Endothelial cell of umbilical vein (primary cell): ENCODE data around the gene CBX5. TPM values are rescaled to one million over a fixed set of nuclear protein-coding genes. Genes with fewer than 3 reads are reported as not detected.

Source experiments
- BruUV-seq: library from RNA; stranded (reverse); fragments of 400-500 nt; replicated peaks from 2 replicates; lab custom pipeline; 2021; lab: Mats Ljungman, UMichigan
- CTCF ChIA-PET: fragments of 300-600, 350-600 bp; sonication (Branson Sonifier 250); formaldehyde crosslinking; loops from one replicate; lab custom pipeline; 2021; ENCODE audit warnings: antibody characterized with exemption, inconsistent platforms; lab: Charles Lee
- POLR2A ChIA-PET: fragments of 300-600, 350-600 bp; sonication (Branson Sonifier 250); formaldehyde crosslinking; loops from one replicate; lab custom pipeline; 2021; ENCODE audit warnings: antibody characterized with exemption, inconsistent platforms; lab: Charles Lee
- DNase-seq: peaks from one replicate; pipeline ENCODE4 v3.0.0-alpha.2; 2011; ENCODE audit warnings: low read depth, low spot score
- FAIRE-seq: peaks from 2 replicates; lab custom pipeline; 2011; peaks lifted over from hg19 to GRCh38; lab: Jason Lieb, UNC
- H2AFZ ChIP-seq: 2 replicates; pipeline ENCODE4 v1.6.0; 2012; ENCODE audit warnings: low read depth, low read length, control low read depth, inconsistent platforms
- H3K27ac ChIP-seq: 2 replicates; pipeline ENCODE4 v1.5.1; 2011; ENCODE audit warnings: low read depth, mild to moderate bottlenecking, control low read depth, low read length, moderate library complexity; ENCODE audit not compliant: insufficient read depth
- H3K27me3 ChIP-seq, 2 experiments: 2 replicates each; pipeline versions ENCODE4 v1.6.0 to v1.6.1; 2011; ENCODE audit warnings: low read length in 2 of 2, mixed read lengths in 1 of 2; ENCODE audit not compliant: control insufficient read depth in 2 of 2, insufficient read depth in 2 of 2
- H3K36me3 ChIP-seq, 2 experiments: 2 replicates in 1 of 2; 3 replicates in 1 of 2; pipeline ENCODE4 v1.5.1; 2011; ENCODE audit warnings: low read length in 2 of 2, mild to moderate bottlenecking in 1 of 2, moderate library complexity in 1 of 2; ENCODE audit not compliant: control insufficient read depth in 2 of 2, insufficient read depth in 2 of 2; ENCODE audit errors: extremely low read depth in 1 of 2
- H3K4me1 ChIP-seq: 3 replicates; pipeline ENCODE4 v1.5.1; 2011; ENCODE audit warnings: mild to moderate bottlenecking, low read length; ENCODE audit not compliant: control insufficient read depth, insufficient read depth; ENCODE audit errors: extremely low read depth
- H3K4me2 ChIP-seq: 2 replicates; pipeline ENCODE4 v1.6.1; 2011; ENCODE audit warnings: low read length, control low read depth, mixed read lengths; ENCODE audit not compliant: insufficient read depth
- H3K4me3 ChIP-seq, 3 experiments: fragments of 200-600 bp in 1 of 3; sonication (generic), shearing (Covaris generic) in 1 of 3; replicated peaks in 1 of 3; 2 replicates each; pipeline ENCODE4 v1.5.1; 2011 to 2016; ENCODE audit warnings: control low read depth in 3 of 3, low read length in 3 of 3, mild to moderate bottlenecking in 2 of 3, inconsistent platforms in 1 of 3, low read depth in 1 of 3, moderate library complexity in 1 of 3; ENCODE audit not compliant: insufficient read depth in 1 of 3
- H3K79me2 ChIP-seq: 2 replicates; pipeline ENCODE4 v1.6.0; 2012; ENCODE audit warnings: low read length, inconsistent platforms; ENCODE audit not compliant: control insufficient read depth, insufficient read depth
- H3K9ac ChIP-seq: replicated peaks from 2 replicates; pipeline ENCODE3; 2011; ENCODE audit warnings: low read length, control low read depth; ENCODE audit not compliant: insufficient read depth; ENCODE audit errors: extremely low read depth
- H3K9me1 ChIP-seq: replicated peaks from 3 replicates; pipeline ENCODE4 v1.6.0; 2011; ENCODE audit warnings: mild to moderate bottlenecking, low read length; ENCODE audit not compliant: control insufficient read depth, insufficient read depth; ENCODE audit errors: extremely low read depth
- H3K9me3 ChIP-seq: replicated peaks from 2 replicates; pipeline ENCODE4 v1.5.1; 2012; ENCODE audit warnings: low read length, inconsistent platforms; ENCODE audit not compliant: control insufficient read depth, insufficient read depth
- H4K20me1 ChIP-seq: replicated peaks from 2 replicates; pipeline ENCODE3; 2011; ENCODE audit warnings: mild to moderate bottlenecking, low read length; ENCODE audit not compliant: control insufficient read depth, insufficient read depth; ENCODE audit errors: extremely low read depth
- CTCF ChIP-seq, 2 donors: IDR thresholded peaks; 1 replicate in 1 of 2; 2 replicates in 1 of 2; pipeline ENCODE4 v1.5.1; 2011; ENCODE audit warnings: low read length in 2 of 2, mild to moderate bottlenecking in 2 of 2, moderate library complexity in 2 of 2, control low read depth in 1 of 2, inconsistent platforms in 1 of 2, low read depth in 1 of 2; ENCODE audit not compliant: insufficient read depth in 1 of 2; ENCODE audit errors: extremely low read depth in 1 of 2
- EZH2 ChIP-seq: IDR thresholded peaks from 2 replicates; pipeline ENCODE4 v1.6.1; 2012; ENCODE audit warnings: borderline replicate concordance, low read depth, mild to moderate bottlenecking, moderate library complexity, low read length, inconsistent platforms; ENCODE audit not compliant: severe bottlenecking
- FOS ChIP-seq: IDR thresholded peaks from 2 replicates; pipeline ENCODE4 v1.6.1; 2011; ENCODE audit warnings: mild to moderate bottlenecking, low read length, moderate library complexity, borderline replicate concordance; ENCODE audit not compliant: insufficient read depth
- GATA2 ChIP-seq: IDR thresholded peaks from 2 replicates; pipeline ENCODE4 v1.7.0; 2011; ENCODE audit warnings: low read depth, mild to moderate bottlenecking, moderate library complexity, mixed read lengths, low read length; ENCODE audit not compliant: insufficient read length, insufficient read depth
- JUN ChIP-seq: IDR thresholded peaks from 2 replicates; pipeline ENCODE4 v1.6.1; 2011; ENCODE audit warnings: borderline replicate concordance, low read depth; ENCODE audit not compliant: insufficient read length, insufficient read depth
- MYC ChIP-seq: IDR thresholded peaks from one replicate; pipeline ENCODE4 v1.6.1; 2011; ENCODE audit warnings: mild to moderate bottlenecking, low read depth, low read length
- POLR2AphosphoS5 ChIP-seq: IDR thresholded peaks from 2 replicates; pipeline ENCODE4 v1.6.1; 2012; ENCODE audit warnings: low read depth, mild to moderate bottlenecking, control low read depth, low read length, moderate library complexity; ENCODE audit not compliant: insufficient read depth
- dilution Hi-C: fragments of 300-500 bp; cut with MboI; formaldehyde crosslinking; loops from one replicate; pipeline ENCODE4 v1.15.0; 2019; ENCODE audit warnings: low sequenced_read_pairs; ENCODE audit not compliant: extremely low pct_ligation_motif_present
- intact Hi-C: fragments of 100-400 bp; cut with micrococcal nuclease; formaldehyde crosslinking; loops from one replicate; pipeline ENCODE4 v1.10.0; 2022
- polyA plus RNA-seq, 4 experiments: library from polyadenylated mRNA; depleted of rRNA in 3 of 4; stranded (reverse) in 3 of 4; unstranded in 1 of 4; fragments of >200 nt; gene quantifications; 2 replicates each; pipeline versions ENCODE4 v1.2.1 to v1.2.3, GENCODE V29; 2011 to 2012; ENCODE audit warnings: missing spikeins in 1 of 4
- total RNA-seq: library from RNA; stranded (reverse); gene quantifications from 2 replicates; pipeline ENCODE4 v1.2.3, GENCODE V29; 2021
- TF ChIP-seq, protein P1 (sequence below): IDR thresholded peaks from 2 replicates; pipeline ENCODE4 v1.6.1; 2011; ENCODE audit not compliant: insufficient read depth, insufficient read length

Gene CBX5
- total and polyA plus RNA-seq, 2 donors (not counting 3 experiments of a cell fraction or from before 2014, with no cell fraction given), result 22.8 to 111 TPM

- peaks cover 2 to 5% of the 10 kb centered on the region in 2 experiments for H3K27me3 ChIP-seq
- no peaks in the 10 kb centered on the region for H3K79me2 ChIP-seq
- BruUV-seq, result no TSS peak
- H3K9me3 ChIP-seq, result no peaks in the 10 kb centered on the region
- no peaks in the 10 kb centered on the region for H4K20me1 ChIP-seq
- H2AFZ ChIP-seq, result peak overlapping the region; percentile 56
- POLR2A ChIA-PET, result interaction anchor here (0.5 to 0.8 kb wide), 3 partner anchors 60 to 213 kb away, joined by 3 to 4 read pairs (median 3); partner anchors contain the start of gene HNRNPA1
- no peaks in the 10 kb centered on the region for H3K36me3 ChIP-seq
- TF ChIP-seq, protein P1, sequence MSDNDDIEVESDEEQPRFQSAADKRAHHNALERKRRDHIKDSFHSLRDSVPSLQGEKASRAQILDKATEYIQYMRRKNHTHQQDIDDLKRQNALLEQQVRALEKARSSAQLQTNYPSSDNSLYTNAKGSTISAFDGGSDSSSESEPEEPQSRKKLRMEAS, result no peak
- TF ChIP-seq MYC (no peak), CTCF (IDR thresholded peaks at IDR 0.05; ENCODE audit: extremely low read depth in 1 of 2, insufficient read depth in 1 of 2, low read depth in 1 of 2, low read length in 2 of 2) (peak; percentile 77 to 85)
- no peak overlapping the region for H3K4me2 ChIP-seq
- peaks cover 14% of the 10 kb centered on the region for H3K4me1 ChIP-seq
- DNase-seq (peak; percentile 76), FAIRE-seq (peak; percentile 85)
- dilution Hi-C loops, result no loop called here
- intact Hi-C loops, result loop anchor here (1.0 kb wide), 4 partner anchors 59 to 148 kb away; no protein-coding TSS in a partner anchor
- H3K4me3 ChIP-seq, result no peak overlapping the region
- no peak overlapping the region for H3K9ac ChIP-seq
- CTCF ChIA-PET, result interaction anchor here (0.6 to 2.9 kb wide), 24 partner anchors 9 to 168 kb away, joined by 3 to 12 read pairs (median 5); partner anchors contain the start of gene COPZ1
- H3K9me1 ChIP-seq, result no peaks in the 10 kb centered on the region
- no peak overlapping the region for H3K27ac ChIP-seq
These were observed 59.8 kb downstream of the CBX5 start for GRCh38 chr12:54220092-54220557.

DNA sequence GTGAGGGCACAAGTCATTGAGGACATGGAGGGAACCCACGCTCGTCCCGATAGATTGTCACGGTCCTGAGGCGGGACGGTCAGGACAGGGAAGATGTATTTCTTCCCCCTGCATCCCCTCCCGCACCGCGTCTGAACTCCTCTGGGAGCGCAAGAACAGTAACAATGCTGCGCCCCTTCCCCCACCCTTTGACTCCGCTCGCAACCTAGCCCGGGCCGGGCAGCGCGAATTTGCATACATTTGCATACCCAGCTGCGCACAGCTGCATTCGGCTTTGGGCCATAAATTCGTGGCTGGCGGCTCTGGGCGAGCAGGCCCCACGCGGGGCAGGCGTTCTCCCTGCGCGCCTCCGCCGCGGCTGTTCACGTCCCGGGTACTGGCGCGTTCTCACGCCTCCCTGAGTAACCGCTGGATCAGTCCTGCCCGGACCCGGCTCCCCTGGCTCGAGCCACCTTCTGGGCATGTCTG, 62.1 kb downstream of the CBX5 start:
- BruUV-seq, result no TSS peak
- Histone ChIP-seq H3K9me1 (no peaks in the 10 kb centered on the region), H3K9ac (peak overlapping the region; percentile 33), H3K36me3 (no peaks in the 10 kb centered on the region), H3K27me3 (peaks cover 4 to 5% of the 10 kb centered on the region in 2 experiments), H2AFZ (peak overlapping the region; percentile 99), H3K79me2 (no peaks in the 10 kb centered on the region), H3K27ac (no peak overlapping the region), H3K9me3 (no peaks in the 10 kb centered on the region), H3K4me1 (peaks cover 14% of the 10 kb centered on the region), H4K20me1 (no peaks in the 10 kb centered on the region), H3K4me2 (peak overlapping the region; percentile 54), H3K4me3 (peak overlapping the region; percentile 16 to 43 (median 30))
- POLR2A ChIA-PET, result interaction anchor here (1.1 kb wide), 1 partner anchor 12 kb away, joined by 3 read pairs; no protein-coding TSS in a partner anchor
- dilution Hi-C loops (no loop called here), intact Hi-C loops (no loop called here)
- DNase-seq (no peak), FAIRE-seq (peak; percentile 42)
- TF ChIP-seq GATA2 (no peak), EZH2 (peak; percentile 31), CTCF (IDR thresholded peaks at IDR 0.05; ENCODE audit: extremely low read depth in 1 of 2, insufficient read depth in 1 of 2, low read depth in 1 of 2, low read length in 2 of 2) (no peak), FOS (no peak), MYC (no peak), POLR2AphosphoS5 (no peak), JUN (no peak)
- TF ChIP-seq, protein P1, result no peak
- CTCF ChIA-PET, result interaction anchor here (0.8 to 1.8 kb wide), 7 partner anchors 10 to 161 kb away, joined by 3 to 15 read pairs (median 4); no protein-coding TSS in a partner anchor
